Mesothelial cell of epicardium (in vitro differentiated cells): ENCODE measurements around the gene PRR30. TPM values are rescaled to one million over a fixed set of nuclear protein-coding genes. Genes with fewer than 3 reads are reported as not detected.
"Not testable (repeated sequence)": the region's sequence is repeated elsewhere in the genome, so short reads cannot be mapped to it uniquely, and the experiment has no call there.

Source experiments
- DNase-seq, 2 experiments: peaks; one replicate each; pipeline ENCODE4 v3.0.0; 2021; ENCODE audit warnings: low spot score in 2 of 2; ENCODE audit not compliant: unreplicated experiment in 2 of 2
- H3K27ac Mint-ChIP-seq: 2 replicates; pipeline ENCODE4 v1.8.0; 2021; ENCODE audit warnings: mixed read lengths
- H3K27me3 Mint-ChIP-seq: 2 replicates; pipeline ENCODE4 v1.8.0; 2021; ENCODE audit warnings: low read depth, mixed read lengths
- H3K36me3 Mint-ChIP-seq: 2 replicates; pipeline ENCODE4 v1.8.0; 2021; ENCODE audit warnings: mixed read lengths
- H3K4me1 Mint-ChIP-seq: 2 replicates; pipeline ENCODE4 v1.8.0; 2021; ENCODE audit warnings: mixed read lengths
- H3K4me3 Mint-ChIP-seq: 2 replicates; pipeline ENCODE4 v1.8.0; 2021; ENCODE audit warnings: mild to moderate bottlenecking, moderate library complexity, mixed read lengths
- H3K9me3 Mint-ChIP-seq: 2 replicates; pipeline ENCODE4 v1.8.0; 2021; ENCODE audit warnings: mixed read lengths
- total RNA-seq: library from RNA; stranded (reverse); gene quantifications from 3 replicates; pipeline ENCODE4 v1.2.1, GENCODE V29; 2021
- TF ChIP-seq, protein P1 (sequence below): fragments of 200-600 bp; sonication (generic); IDR thresholded peaks from one replicate; pipeline ENCODE4 v1.5.0; 2021; ENCODE audit warnings: antibody characterized with exemption; ENCODE audit not compliant: unreplicated experiment

Gene PRR30
- total RNA-seq, 1 donor from 2014 or later, result not detected

DNA sequence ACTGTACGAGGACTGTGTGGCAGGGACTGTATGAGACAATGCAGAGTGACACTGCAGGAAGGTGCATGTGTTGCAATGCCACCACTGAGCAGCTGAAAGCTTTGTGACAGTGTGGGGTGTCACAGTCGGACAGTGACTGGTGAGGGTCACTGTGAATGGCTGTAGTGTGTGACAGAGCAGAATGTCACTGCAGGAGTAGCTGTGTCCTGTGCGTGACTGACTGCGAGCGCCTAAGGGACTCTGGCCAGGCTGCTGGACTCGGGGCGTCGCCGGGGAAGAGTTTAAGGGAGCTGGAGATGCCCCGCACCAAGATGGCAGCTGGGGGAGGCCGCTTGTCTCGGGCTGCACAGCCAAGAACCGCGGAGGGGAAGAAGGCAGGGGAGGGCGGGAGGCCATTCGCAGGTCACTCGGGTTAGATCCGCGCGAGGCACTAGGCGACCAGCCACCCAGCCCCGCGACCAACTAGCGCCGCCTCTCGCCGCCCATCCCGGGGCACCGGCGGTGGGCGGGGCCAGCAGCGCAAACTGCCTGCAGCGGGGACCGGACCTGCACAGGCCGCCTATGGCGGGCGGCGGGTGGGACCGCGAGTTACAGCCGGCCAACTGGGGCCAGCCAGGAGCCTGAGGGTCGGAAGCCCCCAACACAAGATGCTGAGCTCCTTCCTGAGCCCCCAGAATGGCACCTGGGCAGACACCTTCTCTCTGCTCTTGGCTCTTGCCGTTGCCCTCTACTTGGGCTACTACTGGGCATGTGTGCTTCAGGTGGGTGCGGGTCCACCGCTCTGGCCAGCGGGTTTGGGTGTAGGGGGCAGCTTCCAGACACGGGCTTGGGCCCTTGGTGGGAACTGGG is 15.7 kb downstream of the PRR30 start, which contains the start of gene ABHD1:
TSS of gene ABHD1 (plus strand) at position 514 of the 849 bp plus-strand sequence. CDS start at position 648, 134 bp downstream.
- Mint-ChIP-seq H3K27me3 (peaks cover 51% of the 10 kb centered on the region), H3K4me3 (peak within 1 kb of the TSS; percentile 83), H3K4me1 (peaks cover 7% of the 10 kb centered on the region), H3K27ac (no peak within 1 kb of the TSS), H3K36me3 (no peaks in the 10 kb centered on the region), H3K9me3 (no peaks in the 10 kb centered on the region)
- TF ChIP-seq, protein P1, sequence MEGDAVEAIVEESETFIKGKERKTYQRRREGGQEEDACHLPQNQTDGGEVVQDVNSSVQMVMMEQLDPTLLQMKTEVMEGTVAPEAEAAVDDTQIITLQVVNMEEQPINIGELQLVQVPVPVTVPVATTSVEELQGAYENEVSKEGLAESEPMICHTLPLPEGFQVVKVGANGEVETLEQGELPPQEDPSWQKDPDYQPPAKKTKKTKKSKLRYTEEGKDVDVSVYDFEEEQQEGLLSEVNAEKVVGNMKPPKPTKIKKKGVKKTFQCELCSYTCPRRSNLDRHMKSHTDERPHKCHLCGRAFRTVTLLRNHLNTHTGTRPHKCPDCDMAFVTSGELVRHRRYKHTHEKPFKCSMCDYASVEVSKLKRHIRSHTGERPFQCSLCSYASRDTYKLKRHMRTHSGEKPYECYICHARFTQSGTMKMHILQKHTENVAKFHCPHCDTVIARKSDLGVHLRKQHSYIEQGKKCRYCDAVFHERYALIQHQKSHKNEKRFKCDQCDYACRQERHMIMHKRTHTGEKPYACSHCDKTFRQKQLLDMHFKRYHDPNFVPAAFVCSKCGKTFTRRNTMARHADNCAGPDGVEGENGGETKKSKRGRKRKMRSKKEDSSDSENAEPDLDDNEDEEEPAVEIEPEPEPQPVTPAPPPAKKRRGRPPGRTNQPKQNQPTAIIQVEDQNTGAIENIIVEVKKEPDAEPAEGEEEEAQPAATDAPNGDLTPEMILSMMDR, result no peak
- DNase-seq, result peak; percentile 47 to 69

DNA sequence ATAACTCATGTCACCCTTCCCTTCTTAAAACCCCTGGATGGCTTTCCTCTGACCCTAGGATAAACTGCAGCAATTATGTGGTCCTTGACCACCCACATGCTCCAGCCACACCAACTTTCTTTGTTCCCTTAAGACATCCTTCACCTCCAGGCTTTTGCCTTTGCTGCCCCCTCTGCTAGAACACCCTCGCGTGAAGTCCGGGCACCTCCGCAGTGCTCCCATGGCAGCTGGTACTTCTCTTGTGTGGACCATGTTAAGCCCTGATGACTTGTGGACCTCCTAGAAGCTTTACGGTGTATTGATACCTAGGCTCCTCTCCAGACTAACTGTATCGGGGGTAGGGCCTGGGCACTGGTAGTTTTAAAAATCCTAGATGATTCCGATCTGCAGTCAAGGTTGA is 16.4 kb downstream of the PRR30 start:
- Mint-ChIP-seq H3K4me3 (peak overlapping the region; percentile 83), H3K27me3 (peaks cover 59% of the 10 kb centered on the region), H3K4me1 (peaks cover 7% of the 10 kb centered on the region), H3K36me3 (no peaks in the 10 kb centered on the region), H3K9me3 (no peaks in the 10 kb centered on the region), H3K27ac (no peak overlapping the region)
- TF ChIP-seq, protein P1, result no peak
- DNase-seq, result no peak

GRCh38 chr2:27121906-27122305 is 17.3 kb downstream of the PRR30 start:
- Mint-ChIP-seq H3K4me3 (no peak overlapping the region), H3K9me3 (no peaks in the 10 kb centered on the region), H3K36me3 (no peaks in the 10 kb centered on the region), H3K27me3 (peaks cover 67% of the 10 kb centered on the region), H3K27ac (no peak overlapping the region), H3K4me1 (peaks cover 7% of the 10 kb centered on the region)
- TF ChIP-seq, protein P1, result no peak
- no peak for DNase-seq

- not testable (repeated sequence) for H3K4me1 Mint-ChIP-seq, H3K36me3 Mint-ChIP-seq, H3K27ac Mint-ChIP-seq, H3K9me3 Mint-ChIP-seq, DNase-seq
- Mint-ChIP-seq H3K27me3 (peaks cover 84% of the 10 kb centered on the region), H3K4me3 (peak overlapping the region; percentile 61)
Measured at GRCh38 chr2:27119330-27119670, 19.9 kb downstream of the PRR30 start.

- H3K27me3 Mint-ChIP-seq, result peaks cover 87% of the 10 kb centered on the region
- no peaks in the 10 kb centered on the region for H3K9me3 Mint-ChIP-seq
- H3K36me3 Mint-ChIP-seq, result no peaks in the 10 kb centered on the region
- H3K4me3 Mint-ChIP-seq, result peak within 1 kb of the TSS; percentile 61
- no peak within 1 kb of the TSS for H3K27ac Mint-ChIP-seq
- peaks cover 7% of the 10 kb centered on the region for H3K4me1 Mint-ChIP-seq
- no peak for DNase-seq
- TF ChIP-seq, protein P1, result no peak
Measured at GRCh38 chr2:27118525-27119329, 20.5 kb downstream of the PRR30 start, which contains the start of gene CGREF1. Gene CGREF1 (minus strand): TSS chr2:27119128. CDS start chr2:27104366, 14,762 bp downstream.
